GM21576 (cell line): Measurements from ENCODE around the gene WTAP.
"Not testable (repeated sequence)": the region's sequence is repeated elsewhere in the genome, so short reads cannot be mapped to it uniquely, and the experiment has no call there.

Source experiments
- ATAC-seq: cut with Tn5 transposase; IDR thresholded peaks from one replicate; pipeline ENCODE4 v1.9.1; 2021; ENCODE audit warnings: mild to moderate bottlenecking, moderate library complexity; ENCODE audit not compliant: unreplicated experiment

The WTAP gene

GRCh38 chr6:159726918-159727716 lies at the start of gene WTAP:
TSS of gene WTAP (plus strand) at chr6:159727506. CDS start at chr6:159736266, 8,760 bp downstream.
- ATAC-seq, result peak; percentile 75

GRCh38 chr6:159677506-159678165 lies 49.7 kb upstream of the WTAP start:
- no peak for ATAC-seq

GRCh38 chr6:159678574-159678973 lies 48.7 kb upstream of the WTAP start:
- ATAC-seq, result no peak

- no peak for ATAC-seq
These were observed 47.9 kb upstream of the WTAP start for GRCh38 chr6:159679091-159680077.

DNA sequence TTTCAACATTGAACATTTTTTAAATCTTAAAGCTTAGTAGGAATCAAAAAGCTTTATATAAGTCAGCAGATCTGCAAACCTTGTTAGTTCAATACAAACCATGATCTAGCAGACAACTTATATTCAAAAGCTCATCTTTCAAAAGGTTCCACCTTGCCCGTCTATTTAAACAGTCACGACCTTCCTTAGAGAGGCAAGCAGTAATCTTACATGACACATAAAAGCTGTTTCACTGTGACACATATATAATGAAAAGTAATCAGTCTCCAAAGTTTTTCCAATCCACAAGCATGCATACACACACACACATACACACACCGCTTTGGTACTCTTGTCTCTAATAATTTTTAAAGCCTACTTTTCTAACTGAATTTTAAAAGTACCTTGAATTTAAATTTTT lies 47.2 kb upstream of the WTAP start:
- ATAC-seq, result no peak

DNA sequence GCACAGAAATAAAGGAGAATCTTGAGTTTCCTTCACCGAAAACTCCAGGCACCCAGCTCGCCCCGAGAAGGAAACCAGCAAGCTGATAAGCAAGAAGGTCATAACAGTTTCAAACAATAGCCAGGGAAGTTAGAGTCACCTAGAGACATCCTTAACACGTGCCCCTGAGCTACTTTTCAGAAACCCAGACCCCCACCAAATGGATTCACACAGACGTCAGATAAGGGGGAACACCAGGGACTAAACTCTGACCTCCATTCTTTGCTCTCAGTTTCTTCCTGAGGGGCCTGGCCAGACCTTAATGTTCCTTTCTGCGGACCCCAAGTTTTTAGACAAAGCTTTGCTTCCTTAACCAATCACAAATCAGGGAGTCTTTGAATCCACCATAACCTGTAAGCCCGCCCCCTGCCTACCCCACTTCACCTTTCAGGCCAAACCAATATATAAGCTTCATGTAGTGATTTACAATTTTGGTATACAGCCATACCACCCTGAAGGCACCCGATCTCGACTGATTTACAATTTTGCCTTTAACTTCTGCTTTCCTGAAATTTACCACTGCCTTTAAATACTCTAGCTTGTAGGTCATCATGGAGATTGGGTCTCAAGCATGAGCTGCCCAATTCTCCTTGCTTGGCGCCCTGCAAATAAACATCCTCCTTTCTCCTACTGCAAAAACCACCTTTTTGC lies 46.0 kb upstream of the WTAP start:
- no peak for ATAC-seq

GRCh38 chr6:159682295-159682694 lies 45.0 kb upstream of the WTAP start:
- no peak for ATAC-seq

DNA sequence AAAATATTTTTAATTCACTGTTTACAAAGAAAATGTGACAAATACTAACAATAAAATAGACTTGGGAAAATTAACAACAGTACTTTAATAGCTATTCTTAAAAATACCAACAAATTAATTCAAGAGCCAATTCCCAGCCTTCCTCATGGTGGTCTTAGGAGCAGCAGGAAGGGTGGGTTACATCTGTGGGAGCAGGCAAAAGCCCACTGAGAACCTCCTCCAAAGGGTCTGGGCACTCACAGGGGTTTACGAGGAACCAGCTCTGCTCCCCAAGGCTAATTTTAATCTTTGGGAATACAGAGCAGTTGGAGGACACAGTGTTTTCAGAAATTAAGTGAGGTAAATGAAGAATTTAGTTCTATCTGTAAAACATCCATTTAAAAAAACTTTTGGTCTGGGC lies 44.5 kb upstream of the WTAP start:
- no peak for ATAC-seq

DNA sequence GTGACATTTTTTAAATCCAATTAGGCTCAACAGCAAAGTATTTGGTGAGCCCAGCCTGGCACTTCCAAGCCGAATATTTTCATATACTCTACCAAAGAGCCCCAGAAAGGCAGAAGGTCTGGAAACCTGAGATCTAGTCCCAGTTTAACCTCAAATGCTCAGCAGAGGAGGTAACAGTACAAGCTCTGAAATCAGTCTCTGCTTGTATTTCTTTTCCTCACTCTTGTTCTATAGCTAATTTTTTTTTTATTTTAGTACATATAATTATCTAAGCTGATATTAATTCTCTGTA lies 43.3 kb upstream of the WTAP start:
- ATAC-seq, result no peak

DNA sequence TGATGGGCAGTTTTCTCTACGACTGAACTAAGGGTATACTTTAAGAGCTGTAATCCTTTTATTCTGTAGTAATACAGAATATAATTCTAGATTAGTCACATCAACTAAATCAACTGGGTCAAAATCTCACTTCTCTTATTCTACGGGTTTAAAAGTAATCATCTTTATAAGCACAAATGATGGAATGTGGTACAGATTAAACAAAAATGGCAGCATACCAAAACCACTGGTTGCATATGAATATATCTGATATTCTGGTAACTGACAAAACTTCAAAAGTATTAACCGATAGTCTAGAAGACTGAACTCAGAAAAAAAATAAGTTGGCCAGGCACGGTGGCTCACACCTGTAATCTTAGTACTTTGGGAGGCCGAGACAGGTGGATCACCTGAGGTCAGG lies 41.3 kb upstream of the WTAP start:
- no peak for ATAC-seq

DNA sequence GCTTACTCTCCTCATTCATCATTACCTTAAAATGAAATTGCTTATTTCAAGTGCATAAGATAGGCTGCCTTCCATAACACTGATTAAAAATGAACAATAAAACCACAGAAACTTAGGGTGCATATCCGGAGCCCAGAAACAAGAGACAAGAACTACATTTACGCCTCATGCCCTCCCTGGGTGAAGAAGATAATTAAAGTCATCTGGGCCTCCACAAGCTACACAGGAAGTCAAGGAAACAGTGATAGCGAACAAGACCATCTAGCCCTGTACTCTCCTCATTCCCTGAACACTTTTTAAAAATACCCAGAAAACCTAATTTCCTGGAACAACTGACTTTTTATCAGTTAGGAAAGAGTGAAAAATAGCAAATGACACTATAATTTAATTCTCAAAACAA lies 40.6 kb upstream of the WTAP start:
- no peak for ATAC-seq

DNA sequence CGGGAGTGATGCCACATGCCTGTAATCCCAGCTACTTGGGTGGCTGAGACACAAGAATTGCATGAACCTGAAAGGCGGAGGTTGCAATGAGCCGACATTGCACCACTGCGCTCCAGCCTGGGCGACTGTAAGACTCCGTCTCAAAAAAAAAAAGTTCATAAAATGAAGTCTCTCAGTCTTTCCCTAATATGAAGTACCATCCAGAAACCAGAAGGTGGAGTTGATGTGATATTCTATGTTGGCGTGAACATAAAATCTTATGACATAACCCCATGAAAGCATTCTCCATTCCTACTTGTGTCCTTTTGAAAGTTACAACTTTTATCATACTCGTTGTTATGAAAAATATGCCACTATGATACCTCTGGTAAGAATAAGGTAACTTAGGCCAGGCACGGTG lies 40.0 kb upstream of the WTAP start:
- no peak for ATAC-seq

GRCh38 chr6:159688266-159688905 lies 38.9 kb upstream of the WTAP start:
- no peak for ATAC-seq

GRCh38 chr6:159689001-159689400 lies 38.3 kb upstream of the WTAP start:
- no peak for ATAC-seq

GRCh38 chr6:159690135-159690534 lies 37.2 kb upstream of the WTAP start:
- not testable (repeated sequence) for ATAC-seq

- no peak for ATAC-seq
These were observed 36.0 kb upstream of the WTAP start for GRCh38 chr6:159691133-159691962.

GRCh38 chr6:159691963-159692287 lies 35.4 kb upstream of the WTAP start:
- no peak for ATAC-seq

GRCh38 chr6:159692303-159693127 lies 34.8 kb upstream of the WTAP start:
- ATAC-seq, result peak; percentile 28
